ENCODE results near the gene DNAH14. TPM values are rescaled to one million over a fixed set of nuclear protein-coding genes. Genes with fewer than 3 reads are reported as not detected.

The DNAH14 gene
- total RNA-seq, 8 experiments from 2014 or later: 19.3 to 153 (median 52.7) TPM

DNA sequence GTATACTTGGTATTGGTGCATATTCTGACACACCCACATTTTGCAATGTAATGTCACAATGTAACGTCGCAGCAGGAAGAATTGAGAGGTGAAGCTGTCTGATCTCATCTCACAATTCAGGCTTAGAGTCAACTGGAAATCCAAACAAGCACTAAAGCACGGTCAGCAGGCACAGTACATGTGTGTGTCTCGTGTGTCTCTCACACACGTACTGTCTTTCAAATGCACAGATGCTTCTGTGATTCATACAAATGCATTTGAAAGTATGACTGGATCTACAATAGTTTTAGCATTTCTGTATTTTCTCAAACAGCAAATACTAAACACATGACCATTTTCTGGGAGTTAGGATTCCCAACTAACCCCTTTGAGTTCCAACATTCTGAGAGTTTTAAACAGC lies 471.5 kb downstream of the DNAH14 start:
- no peak overlapping the region for H3K27ac ChIP-seq
- H3K4me3 ChIP-seq: no peak overlapping the region
- H3K4me1 ChIP-seq (replicated peaks in 1 of 2): no peaks in the 10 kb centered on the region
- in situ Hi-C loops (cut with MboI; ENCODE audit: low pct_unique_long_range_greater_than_20kb in 2 of 9, low sequenced_read_pairs in 9 of 9, unreplicated experiment in 9 of 9): no loop called here
- WGBS, 10 experiments: 40 to 100% (median 95%) methylated on average over 2 to 5 of the region's 5 CpGs; no CpG with 5 or more reads in 1 of the 10 experiments
- peak in 3 of 8 experiments; percentile 33 to 86 (median 67) for ATAC-seq (replicated peaks in 6 of 8)

DNA sequence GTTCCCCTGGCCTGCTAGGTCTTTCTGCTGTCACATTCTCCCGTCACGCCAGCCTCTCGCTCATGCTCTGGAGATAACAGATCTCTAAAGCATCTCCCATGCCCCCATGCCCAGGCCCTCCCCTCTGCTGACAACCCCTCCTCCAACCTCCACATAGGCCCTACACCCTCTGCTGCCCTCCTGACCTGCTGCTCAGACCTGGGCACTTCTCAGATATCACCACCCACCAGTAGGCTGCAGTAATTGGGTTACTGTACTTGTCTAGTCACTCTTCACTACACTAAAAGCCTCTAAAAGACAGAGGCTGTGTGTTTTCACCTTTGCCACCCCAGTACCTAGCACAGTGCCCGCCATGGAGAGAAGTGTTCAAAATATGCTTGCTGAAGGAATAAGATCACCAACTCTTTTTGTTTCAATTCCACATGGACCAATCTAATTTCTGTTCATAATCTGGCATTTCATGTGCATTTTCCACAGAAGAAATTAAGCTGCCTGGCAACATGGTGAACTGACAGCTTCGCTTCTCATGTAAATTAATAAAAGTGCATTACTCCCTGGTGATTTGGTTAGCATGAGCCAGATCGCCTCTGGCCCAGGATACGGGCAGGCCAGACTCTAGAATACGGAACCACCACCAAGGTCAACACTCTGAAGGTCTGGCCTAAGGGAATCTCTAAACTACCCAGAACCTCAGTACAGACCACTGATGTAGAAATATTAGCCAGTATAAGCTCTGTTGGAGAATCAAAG lies 477.7 kb downstream of the DNAH14 start:
- no peak overlapping the region for H3K4me3 ChIP-seq
- in situ Hi-C loops (cut with MboI; ENCODE audit: low pct_unique_long_range_greater_than_20kb in 2 of 9, low sequenced_read_pairs in 9 of 9, unreplicated experiment in 9 of 9): no loop called here
- H3K27ac ChIP-seq: no peak overlapping the region
- H3K4me1 ChIP-seq (replicated peaks in 1 of 2): no peaks in the 10 kb centered on the region
- WGBS, 10 experiments: 93 to 99% (median 94%) methylated on average over 3 to 8 of the region's 8 CpGs; no CpG with 5 or more reads in 3 of the 10 experiments
- no peak for ATAC-seq (replicated peaks in 6 of 8)

DNA sequence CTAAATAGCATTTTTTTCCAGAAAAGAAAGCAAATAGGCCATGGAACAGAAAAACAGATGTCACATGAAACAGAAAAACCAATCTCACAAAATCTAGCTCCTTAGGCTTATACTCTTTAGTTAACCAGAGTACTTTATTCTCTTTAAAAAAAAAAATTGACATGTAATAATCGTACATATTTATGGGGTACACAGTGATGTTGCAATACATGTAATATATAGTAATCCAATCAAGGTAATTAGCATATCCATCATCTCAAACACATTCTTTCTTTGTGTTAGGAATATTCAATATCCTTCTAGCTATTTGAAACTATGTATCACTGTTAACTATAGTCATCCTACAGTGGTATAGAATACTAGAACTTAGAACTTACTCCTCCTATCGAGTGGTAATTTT lies 478.3 kb downstream of the DNAH14 start:
- 79 to 100% (median 95%) methylated on average over 1 to 2 of the region's 2 CpGs for WGBS, 10 experiments
- Histone ChIP-seq H3K4me3 (no peak overlapping the region), H3K27ac (no peak overlapping the region), H3K4me1 (replicated peaks in 1 of 2) (no peaks in the 10 kb centered on the region)
- ATAC-seq (replicated peaks in 6 of 8): no peak
- in situ Hi-C loops (cut with MboI; ENCODE audit: low pct_unique_long_range_greater_than_20kb in 2 of 9, low sequenced_read_pairs in 9 of 9, unreplicated experiment in 9 of 9): no loop called here

DNA sequence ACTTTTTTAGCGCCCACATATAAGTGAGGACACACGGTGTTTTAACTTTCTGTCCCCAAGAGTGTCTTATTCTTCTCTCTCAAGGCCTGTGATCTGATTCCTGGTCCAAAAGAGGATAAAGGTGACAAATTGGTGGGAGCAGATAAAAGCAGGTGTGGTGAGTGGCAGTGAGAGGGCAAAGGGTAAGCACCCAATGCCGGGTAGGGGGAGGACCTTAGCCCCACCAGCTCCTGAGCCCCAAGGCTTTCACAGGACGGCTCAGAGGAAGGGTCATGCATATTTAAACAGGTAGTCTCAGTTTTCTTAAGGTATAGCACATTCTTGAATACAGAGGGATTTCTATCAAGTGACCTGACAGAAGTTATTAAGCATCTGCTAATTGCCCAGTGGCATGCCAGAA lies 478.8 kb downstream of the DNAH14 start:
- Histone ChIP-seq H3K27ac (no peak overlapping the region), H3K4me3 (no peak overlapping the region), H3K4me1 (replicated peaks in 1 of 2) (no peaks in the 10 kb centered on the region)
- WGBS, 10 experiments: 50 to 100% (median 90%) methylated on average over 1 to 4 of the region's 4 CpGs; no CpG with 5 or more reads in 1 of the 10 experiments
- ATAC-seq (replicated peaks in 6 of 8): no peak
- in situ Hi-C loops (cut with MboI; ENCODE audit: low pct_unique_long_range_greater_than_20kb in 2 of 9, low sequenced_read_pairs in 9 of 9, unreplicated experiment in 9 of 9): no loop called here

DNA sequence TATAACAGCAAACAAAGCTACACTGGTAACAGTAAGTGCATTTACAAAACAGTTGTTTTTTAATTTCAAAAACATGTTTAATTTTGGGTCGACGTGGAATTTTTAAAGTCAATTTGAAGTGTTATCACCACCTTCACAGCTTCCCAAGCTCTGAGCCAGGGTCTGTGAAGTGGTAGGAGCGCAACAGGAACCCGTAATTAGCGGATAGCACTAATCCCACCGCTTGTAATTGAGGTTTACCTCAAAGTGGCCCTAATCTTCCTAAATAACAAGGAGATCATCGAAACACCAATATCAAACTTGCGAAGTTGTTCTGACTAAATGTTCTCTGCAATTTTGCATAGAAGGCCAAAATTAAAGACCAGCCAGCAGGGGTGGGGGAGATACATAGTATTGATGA lies 479.6 kb downstream of the DNAH14 start:
- Histone ChIP-seq H3K4me1 (replicated peaks in 1 of 2) (no peaks in the 10 kb centered on the region), H3K27ac (no peak overlapping the region), H3K4me3 (no peak overlapping the region)
- in situ Hi-C loops (cut with MboI; ENCODE audit: low pct_unique_long_range_greater_than_20kb in 2 of 9, low sequenced_read_pairs in 9 of 9, unreplicated experiment in 9 of 9): no loop called here
- WGBS, 10 experiments: 84 to 100% (median 96%) methylated on average over 2 to 8 of the region's 8 CpGs
- no peak for ATAC-seq (replicated peaks in 6 of 8)

DNA sequence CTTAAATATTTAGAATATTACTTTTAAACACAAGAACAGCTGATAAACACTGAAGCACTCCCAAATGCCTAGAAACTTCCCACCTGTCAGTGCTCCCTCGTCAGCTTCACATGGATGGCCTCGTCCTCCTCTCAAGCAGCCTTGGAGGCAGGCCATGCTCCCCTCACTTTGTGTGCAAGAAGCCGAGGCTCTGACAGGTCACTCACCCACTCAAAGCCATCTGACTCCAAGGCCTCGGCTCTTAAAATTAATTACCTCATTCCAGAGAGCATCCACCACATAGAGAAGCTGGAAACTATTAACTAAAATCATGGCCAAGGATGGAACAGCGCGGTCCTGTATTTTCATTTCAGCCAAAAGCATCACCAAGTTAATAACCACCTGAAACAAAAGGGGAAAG lies 480.6 kb downstream of the DNAH14 start:
- no peak overlapping the region for H3K27ac ChIP-seq
- 33 to 100% (median 92%) methylated on average over 1 to 6 of the region's 6 CpGs; no CpG with 5 or more reads in 1 of the 10 experiments for WGBS, 10 experiments
- no peaks in the 10 kb centered on the region for H3K4me1 ChIP-seq (replicated peaks in 1 of 2)
- in situ Hi-C loops (cut with MboI; ENCODE audit: low pct_unique_long_range_greater_than_20kb in 2 of 9, low sequenced_read_pairs in 9 of 9, unreplicated experiment in 9 of 9): no loop called here
- no peak overlapping the region for H3K4me3 ChIP-seq
- ATAC-seq (replicated peaks in 6 of 8): no peak

DNA sequence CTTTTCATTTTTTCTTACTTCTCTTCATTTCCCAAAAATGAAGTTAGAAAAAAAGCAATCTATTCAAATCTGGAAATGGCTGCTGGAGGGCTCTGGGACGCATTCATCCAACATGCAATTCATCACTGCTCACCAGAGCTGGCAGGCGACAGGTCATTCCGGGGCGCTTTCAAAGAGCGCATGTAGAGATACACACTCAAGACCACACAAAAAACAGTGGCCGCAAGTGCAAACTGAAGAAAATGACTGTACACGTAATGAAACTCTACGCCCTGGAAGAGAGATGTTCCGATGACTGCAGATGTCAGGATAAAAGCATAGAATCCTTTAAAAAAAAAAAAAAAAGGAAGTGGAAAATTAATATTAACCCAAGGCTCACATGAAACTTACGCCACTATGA lies 482.8 kb downstream of the DNAH14 start:
- in situ Hi-C loops (cut with MboI; ENCODE audit: low pct_unique_long_range_greater_than_20kb in 2 of 9, low sequenced_read_pairs in 9 of 9, unreplicated experiment in 9 of 9): no loop called here
- no peak for ATAC-seq (replicated peaks in 6 of 8)
- 86 to 98% (median 95%) methylated on average over 6 to 10 of the region's 10 CpGs for WGBS, 10 experiments

DNA sequence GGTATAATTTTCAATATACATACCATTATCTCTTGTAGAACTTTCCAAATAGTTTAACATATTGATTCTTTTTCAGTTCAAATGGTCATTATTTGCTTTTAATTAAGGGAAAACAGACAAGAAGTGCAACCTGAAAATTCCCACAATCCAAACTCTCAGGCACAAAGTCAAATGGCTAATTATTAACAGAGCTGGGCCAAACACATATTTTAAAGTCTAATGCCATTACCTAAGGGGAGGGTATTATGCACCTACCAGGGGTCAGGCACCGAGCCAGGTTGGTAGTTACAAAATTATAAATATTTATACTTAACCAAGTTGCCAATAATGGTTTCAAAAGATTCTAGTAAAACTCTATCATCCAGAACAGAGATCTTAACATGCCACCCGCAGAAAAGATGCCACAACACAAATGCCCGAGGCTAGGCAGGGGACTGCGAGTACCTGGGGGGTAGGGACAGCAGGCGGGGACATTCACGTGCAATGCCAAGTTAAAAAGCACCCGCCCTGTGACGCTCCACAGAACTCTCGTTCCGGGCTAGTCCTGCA lies 483.4 kb downstream of the DNAH14 start:
- 80 to 93% (median 83%) methylated on average over 1 to 10 of the region's 10 CpGs; no CpG with 5 or more reads in 3 of the 10 experiments for WGBS, 10 experiments
- no peak overlapping the region for H3K4me3 ChIP-seq
- ATAC-seq (replicated peaks in 6 of 8): no peak
- in situ Hi-C loops (cut with MboI; ENCODE audit: low pct_unique_long_range_greater_than_20kb in 2 of 9, low sequenced_read_pairs in 9 of 9, unreplicated experiment in 9 of 9): no loop called here
- no peak overlapping the region for H3K27ac ChIP-seq
- H3K4me1 ChIP-seq (replicated peaks in 1 of 2): no peaks in the 10 kb centered on the region

More for the DNA sequence above, 482.8 kb downstream of the DNAH14 start:
- Histone ChIP-seq H3K4me3 (no peak overlapping the region), H3K4me1 (replicated peaks in 1 of 2) (no peaks in the 10 kb centered on the region), H3K27ac (no peak overlapping the region)

DNA sequence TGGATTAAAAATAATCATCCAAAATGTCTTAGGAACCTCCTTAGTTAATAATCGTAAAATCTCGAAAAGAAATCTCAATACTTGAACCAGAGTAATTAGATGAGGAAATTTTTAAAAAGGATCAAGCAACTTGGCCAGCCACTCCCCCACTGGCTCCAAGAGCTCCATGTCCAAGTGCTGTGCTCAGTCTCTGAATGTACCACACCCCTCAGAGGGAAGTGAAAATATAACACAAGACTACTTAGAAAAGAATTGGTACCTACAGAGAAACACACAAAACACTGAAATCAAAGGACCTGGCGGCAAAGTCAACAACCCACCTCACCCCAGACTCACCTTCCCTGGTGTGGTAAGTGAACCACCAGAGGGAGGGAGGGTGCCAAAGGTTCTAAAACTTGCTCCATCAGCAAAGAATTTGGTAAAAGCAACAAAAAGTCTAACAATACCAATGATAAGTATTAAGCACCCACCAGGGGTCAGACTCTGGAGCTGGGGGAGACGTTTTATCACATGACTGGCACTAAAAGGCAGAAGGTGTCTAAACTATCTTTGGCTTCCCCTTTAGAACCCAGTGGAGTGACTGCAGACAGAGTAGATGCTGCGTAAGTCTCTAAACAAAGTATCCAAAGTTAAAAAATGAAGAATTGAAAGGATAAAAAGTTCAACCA lies 484.4 kb downstream of the DNAH14 start:
- in situ Hi-C loops (cut with MboI; ENCODE audit: low pct_unique_long_range_greater_than_20kb in 2 of 9, low sequenced_read_pairs in 9 of 9, unreplicated experiment in 9 of 9): no loop called here
- Histone ChIP-seq H3K27ac (no peak overlapping the region), H3K4me1 (replicated peaks in 1 of 2) (no peaks in the 10 kb centered on the region), H3K4me3 (no peak overlapping the region)
- 76 to 100% (median 94%) methylated on average over 1 to 5 of the region's 5 CpGs for WGBS, 10 experiments
- ATAC-seq (replicated peaks in 6 of 8): no peak

DNA sequence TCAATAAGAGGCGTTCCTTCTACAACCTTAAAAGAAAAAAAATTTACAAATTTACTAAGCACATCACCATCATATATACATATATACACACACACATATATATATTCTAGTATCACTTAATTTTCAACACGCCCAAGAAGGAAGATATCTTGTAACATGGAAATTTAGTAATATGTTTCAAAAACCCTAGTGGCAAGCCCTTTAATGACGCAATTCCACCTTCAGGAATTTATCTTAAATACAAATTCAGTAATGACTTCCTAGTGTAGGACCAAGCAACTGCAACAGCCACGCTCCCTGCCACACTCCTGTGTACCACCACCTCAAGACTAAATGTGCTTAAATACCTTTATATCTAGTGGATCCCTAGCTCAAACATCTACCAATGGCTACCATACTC lies 485.8 kb downstream of the DNAH14 start:
- in situ Hi-C loops (cut with MboI; ENCODE audit: low pct_unique_long_range_greater_than_20kb in 2 of 9, low sequenced_read_pairs in 9 of 9, unreplicated experiment in 9 of 9): no loop called here
- WGBS, 10 experiments: 81 to 100% (median 97%) methylated on average over 1 to 4 of the region's 4 CpGs
- Histone ChIP-seq H3K4me1 (replicated peaks in 1 of 2) (no peaks in the 10 kb centered on the region), H3K4me3 (no peak overlapping the region), H3K27ac (no peak overlapping the region)
- no peak for ATAC-seq (replicated peaks in 6 of 8)

DNA sequence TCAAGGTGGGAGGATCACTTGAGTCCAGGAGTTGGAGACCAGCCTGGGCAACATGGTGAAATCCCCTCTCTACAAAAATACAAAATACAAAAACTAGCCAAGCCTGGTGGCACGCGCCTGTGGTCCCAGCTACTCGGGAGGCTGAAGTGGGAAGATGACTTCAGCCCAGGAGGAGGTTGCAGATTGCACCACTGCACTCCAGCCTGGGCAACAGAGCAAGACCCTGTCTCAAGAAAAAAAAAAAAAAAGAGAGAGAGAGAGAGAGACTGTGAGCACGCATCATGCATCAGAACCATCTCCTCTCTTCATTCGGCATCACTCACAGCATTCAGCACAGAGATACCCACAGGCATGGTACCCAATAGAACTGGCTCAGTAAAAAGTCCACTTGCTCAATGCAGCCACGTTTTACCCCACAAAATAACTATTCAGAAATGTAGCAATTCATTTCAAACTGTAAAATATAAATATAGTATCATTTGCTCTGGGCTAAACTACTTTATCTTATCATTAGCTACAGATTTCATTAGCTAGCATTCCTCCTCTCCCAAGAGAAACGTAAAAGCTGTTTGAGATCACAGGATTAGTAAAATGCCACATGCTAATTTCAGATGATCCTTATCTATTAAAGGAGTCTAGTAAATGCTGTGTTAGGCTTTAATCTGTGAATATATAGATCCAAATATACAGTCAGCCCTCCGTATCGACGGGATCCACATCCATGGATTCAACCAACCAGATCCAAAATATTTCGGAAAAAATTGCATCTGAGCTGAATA lies 486.7 kb downstream of the DNAH14 start:
- 83 to 100% (median 94%) methylated on average over 4 to 11 of the region's 11 CpGs for WGBS, 10 experiments
- Histone ChIP-seq H3K27ac (no peak overlapping the region), H3K4me3 (no peak overlapping the region), H3K4me1 (replicated peaks in 1 of 2) (no peaks in the 10 kb centered on the region)
- ATAC-seq (replicated peaks in 6 of 8): no peak
- in situ Hi-C loops (cut with MboI; ENCODE audit: low pct_unique_long_range_greater_than_20kb in 2 of 9, low sequenced_read_pairs in 9 of 9, unreplicated experiment in 9 of 9): no loop called here

DNA sequence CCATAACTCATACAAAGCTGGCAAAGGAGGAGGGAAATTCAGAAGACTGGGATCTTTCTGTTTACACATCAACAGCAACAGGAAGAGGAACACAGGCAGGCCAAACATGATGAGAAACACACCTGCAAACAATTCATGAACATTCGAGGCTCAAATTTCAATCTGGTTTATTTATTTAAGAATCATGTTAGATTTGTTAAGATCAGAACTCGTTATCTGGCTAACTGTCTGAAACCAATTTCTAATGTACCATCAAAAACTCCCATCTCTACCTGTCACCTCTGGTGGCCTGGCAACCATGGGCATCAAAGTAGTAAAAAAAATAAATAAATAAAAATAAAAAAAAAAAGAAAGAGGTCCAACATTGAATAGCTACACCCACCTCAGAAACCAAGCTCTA lies 488.6 kb downstream of the DNAH14 start:
- H3K4me1 ChIP-seq (replicated peaks in 1 of 2): no peaks in the 10 kb centered on the region
- no peak for ATAC-seq (replicated peaks in 6 of 8)
- H3K27ac ChIP-seq: no peak overlapping the region
- WGBS, 10 experiments: 72 to 100% (median 94%) methylated on average over 2 of the region's 2 CpGs; no CpG with 5 or more reads in 3 of the 10 experiments
- in situ Hi-C loops (cut with MboI; ENCODE audit: low pct_unique_long_range_greater_than_20kb in 2 of 9, low sequenced_read_pairs in 9 of 9, unreplicated experiment in 9 of 9): no loop called here
- H3K4me3 ChIP-seq: no peak overlapping the region

DNA sequence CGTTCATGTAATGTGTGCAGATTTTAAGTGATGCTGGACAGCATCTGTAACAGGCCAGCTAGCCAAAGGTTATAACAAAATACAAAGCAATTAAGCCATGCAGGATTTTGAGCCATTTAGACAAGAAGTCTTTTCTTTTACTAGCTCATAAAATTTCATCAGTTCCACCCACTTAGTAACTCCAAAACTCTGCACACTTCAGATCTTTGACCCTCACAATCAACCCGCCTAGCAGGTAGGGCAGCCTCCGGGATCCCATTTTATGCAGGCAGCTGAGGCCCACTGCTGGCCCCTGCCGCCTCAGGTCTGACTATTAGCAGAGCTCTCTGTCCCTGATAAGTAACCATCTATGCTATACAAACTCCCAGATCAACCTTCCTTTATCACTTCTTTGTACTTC lies 489.1 kb downstream of the DNAH14 start:
- 80 to 100% (median 98%) methylated on average over 1 to 4 of the region's 4 CpGs; no CpG with 5 or more reads in 1 of the 10 experiments for WGBS, 10 experiments

More for the DNA sequence above, 489.1 kb downstream of the DNAH14 start:
- no peak for ATAC-seq (replicated peaks in 6 of 8)
- in situ Hi-C loops (cut with MboI; ENCODE audit: low pct_unique_long_range_greater_than_20kb in 2 of 9, low sequenced_read_pairs in 9 of 9, unreplicated experiment in 9 of 9): no loop called here
- Histone ChIP-seq H3K27ac (no peak overlapping the region), H3K4me1 (replicated peaks in 1 of 2) (peaks cover 0 to 4% of the 10 kb centered on the region in 2 donors), H3K4me3 (no peak overlapping the region)

Measured in motor neuron (in vitro differentiated cells).